ENCODE data around the gene HRH2. TPM values are rescaled to one million over a fixed set of nuclear protein-coding genes. Genes with fewer than 3 reads are reported as not detected.

Gene HRH2
- total RNA-seq, 1 donor from 2014 or later = 7.5 TPM

DNA sequence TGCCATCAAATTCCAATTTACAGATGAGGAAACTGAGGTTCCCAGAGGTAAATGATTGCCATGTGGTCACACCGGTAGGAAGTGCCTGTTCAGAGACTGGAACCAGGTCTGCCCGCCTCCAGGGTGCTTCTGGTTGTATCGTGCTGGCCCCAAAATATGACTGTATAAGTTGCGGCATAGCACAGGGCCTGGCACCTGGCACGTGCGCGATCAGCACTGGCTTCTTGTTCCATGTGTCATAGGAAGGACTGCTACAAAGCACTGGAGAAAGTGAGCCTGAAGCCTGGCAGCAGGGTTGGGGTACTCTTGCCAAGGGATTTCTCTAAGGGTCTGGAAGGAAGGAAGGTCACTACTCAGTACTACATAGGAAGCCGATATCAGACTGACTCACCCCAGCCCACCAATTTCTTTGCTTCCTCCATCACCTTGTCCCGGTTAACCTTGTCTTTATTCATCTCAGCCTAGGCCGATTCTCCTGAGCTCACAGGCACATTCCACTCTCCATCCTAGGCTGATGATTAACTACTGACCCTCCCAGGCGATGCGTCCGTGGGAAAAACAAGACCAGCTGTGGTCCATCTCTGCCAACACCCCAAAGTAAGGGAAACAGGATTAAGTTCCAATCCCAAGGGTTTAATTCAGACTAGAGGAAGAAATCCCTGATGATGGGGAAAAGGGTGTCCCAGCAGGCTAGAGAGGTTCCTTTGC, 1.8 kb downstream of the HRH2 start:
- intact Hi-C loops (cut with DNase I) = no loop called here
- no peaks in the 10 kb centered on the region for H3K27me3 ChIP-seq
- no peak for DNase-seq (ENCODE audit: low spot score in 2 of 2)

DNA sequence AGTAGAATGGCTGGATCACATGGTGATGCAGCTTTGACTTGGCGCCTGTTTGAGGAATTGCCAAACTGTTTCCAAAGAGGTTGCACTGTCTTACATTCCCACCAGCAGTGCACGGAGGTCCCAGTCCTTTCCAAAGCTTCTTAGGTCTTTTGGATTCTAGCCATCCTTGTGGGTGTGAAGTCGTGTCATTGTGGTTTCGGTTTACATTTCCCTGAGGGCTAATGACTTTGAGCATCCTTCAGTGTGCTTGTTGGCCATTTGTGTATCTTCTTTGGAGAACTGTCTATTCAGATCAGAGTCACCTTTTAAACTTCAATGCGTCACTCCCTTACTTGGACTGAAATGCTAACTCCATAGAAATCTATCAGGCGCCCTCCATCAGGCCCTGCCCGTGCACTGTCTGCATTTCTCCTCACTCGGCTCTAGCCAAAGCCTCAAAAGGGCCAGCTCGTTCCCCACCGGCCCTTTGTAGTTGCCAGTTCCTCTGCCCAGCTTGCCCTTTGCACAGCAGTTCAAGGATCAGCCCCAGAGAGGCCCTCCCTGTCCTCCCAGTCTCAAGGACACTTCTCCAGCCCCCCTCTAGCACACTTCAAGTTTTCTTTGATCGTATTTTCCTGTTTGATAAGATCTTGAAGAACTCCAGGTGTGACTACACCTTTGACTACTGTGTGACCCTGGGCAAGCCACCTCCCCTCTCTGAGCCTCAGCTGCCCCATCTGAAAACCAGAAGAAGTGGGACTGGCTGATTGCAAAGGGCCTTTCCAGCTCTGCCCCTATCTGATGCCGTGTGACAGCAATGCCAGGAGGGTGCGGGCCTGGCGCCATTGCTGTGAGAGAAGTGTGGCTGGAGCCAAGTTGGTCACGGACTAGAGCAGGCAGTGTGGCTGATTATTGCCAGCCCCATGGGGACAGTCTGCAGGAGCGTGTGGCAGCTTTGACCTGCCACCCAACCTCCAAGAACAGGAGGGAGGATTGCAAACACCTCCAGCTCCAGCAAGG, 5.6 kb downstream of the HRH2 start:
- no peak overlapping the region for H3K27ac ChIP-seq
- TF ChIP-seq, protein P1, sequence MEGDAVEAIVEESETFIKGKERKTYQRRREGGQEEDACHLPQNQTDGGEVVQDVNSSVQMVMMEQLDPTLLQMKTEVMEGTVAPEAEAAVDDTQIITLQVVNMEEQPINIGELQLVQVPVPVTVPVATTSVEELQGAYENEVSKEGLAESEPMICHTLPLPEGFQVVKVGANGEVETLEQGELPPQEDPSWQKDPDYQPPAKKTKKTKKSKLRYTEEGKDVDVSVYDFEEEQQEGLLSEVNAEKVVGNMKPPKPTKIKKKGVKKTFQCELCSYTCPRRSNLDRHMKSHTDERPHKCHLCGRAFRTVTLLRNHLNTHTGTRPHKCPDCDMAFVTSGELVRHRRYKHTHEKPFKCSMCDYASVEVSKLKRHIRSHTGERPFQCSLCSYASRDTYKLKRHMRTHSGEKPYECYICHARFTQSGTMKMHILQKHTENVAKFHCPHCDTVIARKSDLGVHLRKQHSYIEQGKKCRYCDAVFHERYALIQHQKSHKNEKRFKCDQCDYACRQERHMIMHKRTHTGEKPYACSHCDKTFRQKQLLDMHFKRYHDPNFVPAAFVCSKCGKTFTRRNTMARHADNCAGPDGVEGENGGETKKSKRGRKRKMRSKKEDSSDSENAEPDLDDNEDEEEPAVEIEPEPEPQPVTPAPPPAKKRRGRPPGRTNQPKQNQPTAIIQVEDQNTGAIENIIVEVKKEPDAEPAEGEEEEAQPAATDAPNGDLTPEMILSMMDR (IDR thresholded peaks at IDR 0.05) = no peak
- no peak overlapping the region for H3K4me3 ChIP-seq
- DNase-seq (ENCODE audit: low spot score in 2 of 2) = no peak
- H3K9me3 ChIP-seq = no peaks in the 10 kb centered on the region
- intact Hi-C loops (cut with DNase I) = no loop called here
- no peaks in the 10 kb centered on the region for H3K27me3 ChIP-seq
- no peaks in the 10 kb centered on the region for H3K36me3 ChIP-seq
- H3K4me1 ChIP-seq = no peaks in the 10 kb centered on the region

More for the DNA sequence above, 1.8 kb downstream of the HRH2 start:
- Histone ChIP-seq H3K9me3 (no peaks in the 10 kb centered on the region), H3K27ac (no peak overlapping the region), H3K4me1 (no peaks in the 10 kb centered on the region), H3K36me3 (no peaks in the 10 kb centered on the region), H3K4me3 (no peak overlapping the region)
- TF ChIP-seq, protein P1 (IDR thresholded peaks at IDR 0.05) = no peak

DNA sequence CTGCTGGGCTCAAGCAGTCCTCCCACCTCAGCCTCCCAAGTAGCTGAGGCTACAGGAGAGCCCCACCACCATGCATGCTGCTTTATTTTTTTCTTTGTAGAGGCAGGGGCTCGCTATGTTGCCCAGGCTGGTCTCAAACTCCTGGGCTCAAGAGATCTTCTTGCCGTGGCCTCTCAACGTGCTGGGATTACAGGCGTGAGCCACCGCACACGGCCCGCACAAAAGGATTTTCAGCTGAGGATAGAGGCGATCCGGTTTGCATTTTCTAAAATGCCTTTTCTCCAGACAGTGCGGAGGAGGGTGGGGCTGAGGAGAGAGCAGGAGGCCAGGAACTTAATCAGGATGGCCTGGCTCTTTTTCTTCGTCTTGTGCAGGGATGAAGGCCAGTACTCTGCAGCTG, 6.9 kb downstream of the HRH2 start:
- no peaks in the 10 kb centered on the region for H3K4me1 ChIP-seq
- intact Hi-C loops (cut with DNase I) = no loop called here
- H3K36me3 ChIP-seq = no peaks in the 10 kb centered on the region
- H3K27me3 ChIP-seq = no peaks in the 10 kb centered on the region
- no peaks in the 10 kb centered on the region for H3K9me3 ChIP-seq
- no peak overlapping the region for H3K4me3 ChIP-seq
- TF ChIP-seq, protein P1 (IDR thresholded peaks at IDR 0.05) = no peak
- no peak overlapping the region for H3K27ac ChIP-seq
- no peak for DNase-seq (ENCODE audit: low spot score in 2 of 2)

DNA sequence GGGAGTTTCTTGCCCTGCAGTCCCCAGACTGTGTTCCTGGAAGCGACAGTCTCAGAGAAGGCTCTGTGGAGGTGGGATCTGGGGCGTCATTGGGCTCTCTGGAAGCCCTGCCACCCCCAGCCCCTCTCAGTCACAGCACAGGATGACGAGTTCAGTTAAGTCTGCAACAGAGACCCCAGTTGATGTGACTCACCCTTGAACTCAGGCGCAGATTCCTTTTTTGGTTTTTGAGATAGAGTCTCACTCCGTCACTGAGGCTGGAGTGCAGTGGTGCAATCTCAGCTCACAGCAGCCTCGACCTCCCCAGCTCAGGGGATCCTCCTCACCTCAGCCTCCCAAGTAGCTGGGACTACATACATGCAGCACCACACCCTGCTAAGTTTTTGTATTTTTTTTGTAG, 8.3 kb downstream of the HRH2 start:
- no peak overlapping the region for H3K4me3 ChIP-seq
- no peaks in the 10 kb centered on the region for H3K9me3 ChIP-seq
- intact Hi-C loops (cut with DNase I) = no loop called here
- DNase-seq (ENCODE audit: low spot score in 2 of 2) = no peak
- no peaks in the 10 kb centered on the region for H3K36me3 ChIP-seq
- no peak overlapping the region for H3K27ac ChIP-seq
- no peaks in the 10 kb centered on the region for H3K27me3 ChIP-seq
- TF ChIP-seq, protein P1 (IDR thresholded peaks at IDR 0.05) = no peak
- no peaks in the 10 kb centered on the region for H3K4me1 ChIP-seq

DNA sequence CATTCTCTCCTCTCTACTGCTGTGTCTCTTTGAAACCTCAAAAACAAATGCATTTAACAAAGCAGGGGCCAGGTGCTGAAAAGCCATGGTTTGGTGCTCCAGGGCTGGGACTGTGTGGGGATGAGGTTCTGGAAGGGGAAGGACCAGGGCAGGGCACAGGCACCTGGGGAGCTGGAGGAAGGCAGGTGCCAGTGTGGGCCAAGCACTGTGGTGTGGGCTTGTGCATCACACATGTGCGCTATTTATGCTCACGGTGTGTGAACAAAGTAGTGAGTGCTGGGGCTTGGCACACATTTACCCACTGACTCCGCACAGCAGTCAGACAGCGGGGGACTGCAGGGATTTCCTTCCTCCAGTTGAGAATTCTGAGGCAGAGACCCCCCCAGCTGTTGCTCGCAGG, 10.1 kb downstream of the HRH2 start:
- TF ChIP-seq, protein P1 (IDR thresholded peaks at IDR 0.05) = no peak
- Histone ChIP-seq H3K27ac (no peak overlapping the region), H3K4me1 (no peaks in the 10 kb centered on the region), H3K36me3 (no peaks in the 10 kb centered on the region), H3K4me3 (no peak overlapping the region), H3K9me3 (no peaks in the 10 kb centered on the region), H3K27me3 (no peaks in the 10 kb centered on the region)
- intact Hi-C loops (cut with DNase I) = no loop called here
- no peak for DNase-seq (ENCODE audit: low spot score in 2 of 2)
